Neural cell (in vitro differentiated cells): ENCODE data around the gene TRMT11.

Source experiments
- CTCF ChIP-seq: fragments of 450-650 bp; IDR thresholded peaks from 2 replicates; pipeline ENCODE4 v1.5.1; 2014; ENCODE audit warnings: antibody characterized with exemption, mild to moderate bottlenecking, moderate library complexity; ENCODE audit not compliant: poor library complexity, severe bottlenecking
- EP300 ChIP-seq: fragments of 450-650 bp; conservative IDR thresholded peaks from 2 replicates; pipeline ENCODE4 v1.6.1; 2014; ENCODE audit warnings: antibody characterized with exemption, mild to moderate bottlenecking, moderate library complexity; ENCODE audit not compliant: poor library complexity, severe bottlenecking
- MXI1 ChIP-seq: fragments of 450-650 bp; conservative IDR thresholded peaks from 2 replicates; pipeline ENCODE4 v1.6.1; 2014; ENCODE audit warnings: antibody characterized with exemption, mild to moderate bottlenecking; ENCODE audit not compliant: poor library complexity, severe bottlenecking
- POLR2AphosphoS5 ChIP-seq: IDR thresholded peaks from 2 replicates; pipeline ENCODE4 v1.6.1; 2012
- REST ChIP-seq: IDR thresholded peaks from 2 replicates; pipeline ENCODE4 v1.6.1; 2012; ENCODE audit warnings: borderline replicate concordance
- SMC3 ChIP-seq: fragments of 450-650 bp; conservative IDR thresholded peaks from 2 replicates; pipeline ENCODE4 v1.6.1; 2014; ENCODE audit warnings: antibody characterized with exemption, mild to moderate bottlenecking, moderate library complexity; ENCODE audit not compliant: poor library complexity

GRCh38 chr6:126040826-126041225 is 54.5 kb downstream of the TRMT11 start:
- TF ChIP-seq MXI1 (no peak), REST (no peak), CTCF (no peak), EP300 (no peak), POLR2AphosphoS5 (no peak), SMC3 (no peak)
